ENCODE results near the gene FAM209B.

The FAM209B gene

DNA sequence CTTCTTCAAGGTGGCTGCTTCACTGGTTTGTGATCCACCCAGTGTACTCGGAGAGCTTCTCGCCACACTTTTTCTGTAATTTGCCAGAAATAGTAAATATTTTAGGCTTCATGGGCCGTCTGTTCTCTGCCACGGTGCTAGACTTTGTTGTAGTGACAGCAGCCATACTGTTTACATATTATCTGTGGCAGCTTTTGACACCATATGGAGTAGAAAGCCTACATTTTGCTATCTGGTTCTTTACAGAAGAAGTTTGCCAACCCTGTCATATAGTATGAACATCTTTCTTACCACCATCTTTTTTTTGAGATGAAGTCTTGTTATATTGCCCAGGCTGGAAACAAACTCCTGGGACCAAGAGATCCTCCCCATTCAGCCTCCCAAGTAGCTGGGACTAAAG lies 32.5 kb downstream of the FAM209B start:
- TF ChIP-seq, protein P1, sequence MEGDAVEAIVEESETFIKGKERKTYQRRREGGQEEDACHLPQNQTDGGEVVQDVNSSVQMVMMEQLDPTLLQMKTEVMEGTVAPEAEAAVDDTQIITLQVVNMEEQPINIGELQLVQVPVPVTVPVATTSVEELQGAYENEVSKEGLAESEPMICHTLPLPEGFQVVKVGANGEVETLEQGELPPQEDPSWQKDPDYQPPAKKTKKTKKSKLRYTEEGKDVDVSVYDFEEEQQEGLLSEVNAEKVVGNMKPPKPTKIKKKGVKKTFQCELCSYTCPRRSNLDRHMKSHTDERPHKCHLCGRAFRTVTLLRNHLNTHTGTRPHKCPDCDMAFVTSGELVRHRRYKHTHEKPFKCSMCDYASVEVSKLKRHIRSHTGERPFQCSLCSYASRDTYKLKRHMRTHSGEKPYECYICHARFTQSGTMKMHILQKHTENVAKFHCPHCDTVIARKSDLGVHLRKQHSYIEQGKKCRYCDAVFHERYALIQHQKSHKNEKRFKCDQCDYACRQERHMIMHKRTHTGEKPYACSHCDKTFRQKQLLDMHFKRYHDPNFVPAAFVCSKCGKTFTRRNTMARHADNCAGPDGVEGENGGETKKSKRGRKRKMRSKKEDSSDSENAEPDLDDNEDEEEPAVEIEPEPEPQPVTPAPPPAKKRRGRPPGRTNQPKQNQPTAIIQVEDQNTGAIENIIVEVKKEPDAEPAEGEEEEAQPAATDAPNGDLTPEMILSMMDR (IDR thresholded peaks at IDR 0.05; ENCODE audit: insufficient read depth, low read depth, low read length, missing control alignments) = no peak
- no peak overlapping the region for H3K4me3 ChIP-seq (ENCODE audit: low read depth, low read length)
- DNase-seq (ENCODE audit: low read depth) = no peak

DNA sequence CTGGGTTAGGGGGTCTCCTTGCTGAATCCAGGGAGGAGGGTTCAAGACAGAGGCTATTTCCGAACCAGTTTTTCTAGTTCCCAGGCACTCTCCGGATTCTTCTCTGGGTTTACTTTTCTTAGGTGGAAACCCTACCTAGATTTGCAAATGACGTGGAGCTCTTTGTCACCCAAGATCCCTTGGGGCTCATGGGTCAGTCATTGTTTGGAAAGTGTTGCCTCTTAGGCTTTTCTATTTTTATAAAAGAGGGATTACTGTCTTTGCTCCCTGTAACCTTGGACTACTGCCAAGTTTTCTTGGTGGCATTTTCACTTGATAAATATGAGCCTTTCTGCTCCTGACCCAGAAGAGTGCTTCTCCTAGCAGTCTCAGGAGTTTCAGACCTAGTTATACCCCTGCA lies 33.6 kb downstream of the FAM209B start:
- TF ChIP-seq, protein P1 (IDR thresholded peaks at IDR 0.05; ENCODE audit: insufficient read depth, low read depth, low read length, missing control alignments) = no peak
- no peak for DNase-seq (ENCODE audit: low read depth)
- no peak overlapping the region for H3K4me3 ChIP-seq (ENCODE audit: low read depth, low read length)

DNA sequence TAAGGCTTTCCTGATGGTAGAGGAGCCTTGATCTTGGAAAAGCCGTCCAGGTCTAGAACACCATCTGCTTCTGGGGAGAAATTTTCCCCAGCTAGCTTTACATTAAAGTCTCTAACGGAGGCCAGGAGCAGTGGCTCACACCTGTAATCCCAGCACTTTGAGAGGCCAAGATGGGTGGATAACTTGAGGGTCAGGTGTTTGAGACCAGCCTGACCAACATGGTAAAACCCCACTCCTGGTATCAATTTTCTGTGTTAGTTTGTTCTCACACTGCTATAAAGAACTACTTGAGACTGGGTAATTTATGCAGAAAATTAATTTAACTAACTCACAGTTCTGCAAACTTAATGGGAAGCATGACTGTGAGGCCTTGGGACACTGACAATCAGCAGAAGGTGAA lies 37.8 kb downstream of the FAM209B start:
- H3K4me3 ChIP-seq (ENCODE audit: low read depth, low read length) = no peak overlapping the region
- TF ChIP-seq, protein P1 (IDR thresholded peaks at IDR 0.05; ENCODE audit: insufficient read depth, low read depth, low read length, missing control alignments) = no peak
- DNase-seq (ENCODE audit: low read depth) = no peak

DNA sequence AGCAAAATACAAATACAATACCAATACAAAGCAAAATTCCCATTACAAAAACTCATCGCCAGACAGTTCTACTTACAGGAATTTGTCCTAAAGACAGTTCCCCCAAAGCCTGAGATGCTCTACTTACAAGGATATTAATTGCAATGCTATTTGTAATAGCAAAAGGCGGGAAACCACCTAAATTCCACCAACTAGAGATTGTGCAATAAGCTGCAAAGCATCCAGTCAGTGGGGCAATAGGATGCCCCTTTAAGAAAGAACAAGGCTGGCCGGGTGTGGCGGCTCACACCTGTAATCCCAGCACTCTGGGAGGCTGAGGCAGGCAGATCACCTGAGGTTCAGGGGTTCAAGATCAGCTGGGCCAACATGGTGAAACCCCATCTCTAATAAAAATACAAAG lies 39.1 kb downstream of the FAM209B start:
- TF ChIP-seq, protein P1 (IDR thresholded peaks at IDR 0.05; ENCODE audit: insufficient read depth, low read depth, low read length, missing control alignments) = no peak

DNA sequence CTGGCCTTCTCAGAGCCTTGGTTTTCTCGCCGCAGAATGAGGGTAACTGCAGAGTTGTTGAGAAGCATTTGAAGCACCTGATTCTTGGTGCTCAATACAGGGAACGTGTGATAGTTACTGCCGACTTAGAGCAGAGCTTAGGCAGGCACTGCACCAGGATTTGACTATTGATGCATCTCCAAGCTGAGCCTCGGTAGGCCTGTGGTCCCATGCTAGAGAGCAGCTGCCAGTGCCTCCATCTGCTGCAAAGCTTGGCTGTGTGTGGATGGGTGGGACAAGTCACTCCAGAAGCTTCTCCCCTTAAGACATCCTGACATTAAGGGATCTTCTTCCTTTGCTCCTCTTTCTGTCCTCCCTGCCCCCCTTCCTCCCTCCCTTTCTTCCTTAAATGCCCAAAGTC lies 40.9 kb downstream of the FAM209B start:
- no peak overlapping the region for H3K4me3 ChIP-seq (ENCODE audit: low read depth, low read length)
- no peak for DNase-seq (ENCODE audit: low read depth)
- TF ChIP-seq, protein P1 (IDR thresholded peaks at IDR 0.05; ENCODE audit: insufficient read depth, low read depth, low read length, missing control alignments) = no peak

More for the DNA sequence above, 39.1 kb downstream of the FAM209B start:
- DNase-seq (ENCODE audit: low read depth) = no peak
- H3K4me3 ChIP-seq (ENCODE audit: low read depth, low read length) = no peak overlapping the region

DNA sequence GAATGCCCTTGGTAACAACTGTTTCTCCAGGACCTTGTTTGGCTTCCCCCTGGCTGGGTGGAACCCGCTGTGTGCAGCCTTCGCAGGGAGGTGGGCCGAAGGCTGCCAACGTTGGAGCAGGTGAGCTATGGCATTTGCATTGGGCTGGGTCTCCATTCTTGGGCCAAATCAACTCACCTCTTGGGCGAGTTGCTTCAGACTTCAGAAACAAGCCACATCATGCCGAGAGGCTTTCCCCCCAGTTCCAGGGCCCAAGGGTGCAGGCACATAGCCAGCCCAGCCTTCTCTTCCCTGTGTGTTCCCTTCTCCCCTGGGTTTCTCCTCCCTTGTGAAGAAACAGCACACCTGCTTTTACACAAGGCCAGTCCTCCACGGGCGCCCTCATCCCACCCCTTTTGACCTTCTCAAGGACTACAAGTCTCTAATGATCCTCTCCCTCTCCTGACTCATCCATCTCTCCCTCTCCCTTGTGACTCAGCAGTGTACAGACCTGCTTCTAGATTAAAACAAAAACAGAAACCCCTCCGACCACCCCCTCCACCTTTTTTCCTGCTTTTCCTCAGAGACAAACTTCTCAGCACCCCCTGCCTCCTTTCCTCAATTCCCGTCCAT lies 41.6 kb downstream of the FAM209B start:
- TF ChIP-seq, protein P1 (IDR thresholded peaks at IDR 0.05; ENCODE audit: insufficient read depth, low read depth, low read length, missing control alignments) = no peak
- no peak for DNase-seq (ENCODE audit: low read depth)
- no peak overlapping the region for H3K4me3 ChIP-seq (ENCODE audit: low read depth, low read length)

DNA sequence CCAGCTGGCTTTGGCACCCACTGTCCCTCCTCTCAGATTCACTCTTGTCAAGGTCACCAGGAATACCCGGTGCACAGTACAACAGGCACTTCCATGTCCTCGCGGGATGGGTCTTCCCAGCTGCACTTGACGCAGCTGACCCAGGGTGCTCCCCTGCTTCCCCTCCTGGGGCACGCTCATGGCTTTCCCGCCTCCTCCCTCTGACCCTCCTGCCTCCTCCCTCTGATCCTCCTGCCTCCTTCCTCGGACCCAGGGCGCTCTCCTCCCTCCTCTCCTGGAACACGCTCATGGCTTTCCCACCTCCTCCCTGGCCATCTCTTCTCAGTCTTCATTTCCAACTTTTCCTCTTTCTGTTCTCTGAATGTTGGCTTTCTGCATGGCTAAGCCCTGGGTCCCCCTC lies 42.1 kb downstream of the FAM209B start:
- TF ChIP-seq, protein P1 (IDR thresholded peaks at IDR 0.05; ENCODE audit: insufficient read depth, low read depth, low read length, missing control alignments) = no peak
- DNase-seq (ENCODE audit: low read depth) = no peak
- H3K4me3 ChIP-seq (ENCODE audit: low read depth, low read length) = no peak overlapping the region
